HEK293T (cell line): Measurements from ENCODE around the gene CAPZB.

Experiments
- BHLHE40 ChIP-seq: fragments of 450-650 bp; IDR thresholded peaks from 2 replicates; pipeline ENCODE4 v1.6.1; 2016; ENCODE audit warnings: mild to moderate bottlenecking, moderate library complexity, borderline replicate concordance
- ELF4 ChIP-seq: fragments of 450-650 bp; IDR thresholded peaks from 2 replicates; pipeline ENCODE4 v1.6.1; 2017; ENCODE audit warnings: antibody characterized with exemption
- FOXA1 ChIP-seq: fragments of 450-650 bp; IDR thresholded peaks from 2 replicates; pipeline ENCODE4 v1.6.1; 2016; ENCODE audit warnings: mild to moderate bottlenecking
- FOXK2 ChIP-seq: fragments of 450-650 bp; IDR thresholded peaks from 2 replicates; pipeline ENCODE4 v1.6.1; 2016; ENCODE audit warnings: mild to moderate bottlenecking
- HDGF ChIP-seq: fragments of 450-650 bp; IDR thresholded peaks from 2 replicates; pipeline ENCODE4 v1.6.1; 2017; ENCODE audit warnings: antibody characterized with exemption, borderline replicate concordance
- L3MBTL2 ChIP-seq: fragments of 450-650 bp; conservative IDR thresholded peaks from 2 replicates; pipeline ENCODE4 v1.6.1; 2016; ENCODE audit warnings: mild to moderate bottlenecking
- LEF1 ChIP-seq: fragments of 450-650 bp; IDR thresholded peaks from 2 replicates; pipeline ENCODE4 v1.6.1; 2017; ENCODE audit warnings: mild to moderate bottlenecking, borderline replicate concordance
- SP1 ChIP-seq: fragments of 450-650 bp; IDR thresholded peaks from 2 replicates; pipeline ENCODE4 v1.6.1; 2017
- SUZ12 ChIP-seq: fragments of 450-650 bp; IDR thresholded peaks from 2 replicates; pipeline ENCODE4 v1.6.1; 2016; ENCODE audit warnings: mild to moderate bottlenecking

DNA sequence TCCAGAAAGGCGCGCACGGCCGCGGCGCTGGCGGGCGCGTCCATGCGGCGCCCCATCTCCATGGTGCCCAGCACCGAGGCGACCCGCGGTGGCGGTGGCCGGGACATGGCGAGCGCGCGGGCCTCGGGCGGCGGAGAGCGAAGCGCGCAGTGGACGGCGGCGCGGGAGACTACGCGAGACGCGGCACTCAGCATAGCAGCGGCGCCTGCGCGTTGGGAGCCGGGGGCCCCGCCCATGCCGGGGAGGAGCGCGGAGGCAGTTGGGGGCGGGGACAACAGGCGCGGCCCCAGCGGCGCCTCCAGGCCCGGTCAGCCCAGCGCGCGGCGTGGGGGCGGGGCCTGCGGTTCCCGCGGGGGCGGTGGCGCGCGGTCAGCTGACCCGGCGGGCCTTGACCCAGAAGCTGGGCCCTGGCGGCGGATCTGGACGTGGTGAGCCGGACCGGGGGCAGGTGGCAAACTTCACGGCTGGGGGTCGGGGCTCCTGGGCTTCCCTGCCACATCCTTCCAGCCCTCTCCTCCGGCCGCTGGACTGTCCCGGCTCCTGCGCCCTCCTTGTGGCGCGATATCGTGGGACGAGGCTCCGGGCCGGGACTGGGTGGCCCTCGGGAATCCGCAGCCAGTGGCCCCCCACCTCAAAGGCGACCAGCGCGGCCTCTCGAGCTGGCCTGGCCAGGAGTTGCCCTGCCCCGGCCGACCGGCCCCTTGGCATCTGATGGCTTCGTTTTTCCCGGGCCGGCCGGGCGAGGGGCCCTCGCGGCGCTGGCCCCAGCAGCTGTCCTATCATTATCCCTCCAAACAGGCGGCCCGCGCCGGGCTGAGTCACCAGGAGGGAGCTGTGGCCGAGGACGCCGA, 173.2 kb downstream of the CAPZB start, which contains the start of the genes AKR7A2 and SLC66A1:
- no peak for TF ChIP-seq HDGF
- no peak for TF ChIP-seq SP1
- peak; percentile 54; the same call in 1 of the 2 replicates for TF ChIP-seq LEF1
- no peak for TF ChIP-seq BHLHE40
- TF ChIP-seq FOXK2 = no peak
- TF ChIP-seq ELF4 = no peak
- no peak for TF ChIP-seq SUZ12
- TF ChIP-seq FOXA1 = no peak
- peak; percentile 68 for TF ChIP-seq L3MBTL2
